HG02678 (cell line): ENCODE data around the gene LMX1B.

ENCODE experiments used
- ATAC-seq: cut with Tn5 transposase; IDR thresholded peaks from one replicate; pipeline ENCODE4 v1.9.1; 2021; ENCODE audit warnings: mild to moderate bottlenecking, moderate library complexity; ENCODE audit not compliant: unreplicated experiment

Gene LMX1B

DNA sequence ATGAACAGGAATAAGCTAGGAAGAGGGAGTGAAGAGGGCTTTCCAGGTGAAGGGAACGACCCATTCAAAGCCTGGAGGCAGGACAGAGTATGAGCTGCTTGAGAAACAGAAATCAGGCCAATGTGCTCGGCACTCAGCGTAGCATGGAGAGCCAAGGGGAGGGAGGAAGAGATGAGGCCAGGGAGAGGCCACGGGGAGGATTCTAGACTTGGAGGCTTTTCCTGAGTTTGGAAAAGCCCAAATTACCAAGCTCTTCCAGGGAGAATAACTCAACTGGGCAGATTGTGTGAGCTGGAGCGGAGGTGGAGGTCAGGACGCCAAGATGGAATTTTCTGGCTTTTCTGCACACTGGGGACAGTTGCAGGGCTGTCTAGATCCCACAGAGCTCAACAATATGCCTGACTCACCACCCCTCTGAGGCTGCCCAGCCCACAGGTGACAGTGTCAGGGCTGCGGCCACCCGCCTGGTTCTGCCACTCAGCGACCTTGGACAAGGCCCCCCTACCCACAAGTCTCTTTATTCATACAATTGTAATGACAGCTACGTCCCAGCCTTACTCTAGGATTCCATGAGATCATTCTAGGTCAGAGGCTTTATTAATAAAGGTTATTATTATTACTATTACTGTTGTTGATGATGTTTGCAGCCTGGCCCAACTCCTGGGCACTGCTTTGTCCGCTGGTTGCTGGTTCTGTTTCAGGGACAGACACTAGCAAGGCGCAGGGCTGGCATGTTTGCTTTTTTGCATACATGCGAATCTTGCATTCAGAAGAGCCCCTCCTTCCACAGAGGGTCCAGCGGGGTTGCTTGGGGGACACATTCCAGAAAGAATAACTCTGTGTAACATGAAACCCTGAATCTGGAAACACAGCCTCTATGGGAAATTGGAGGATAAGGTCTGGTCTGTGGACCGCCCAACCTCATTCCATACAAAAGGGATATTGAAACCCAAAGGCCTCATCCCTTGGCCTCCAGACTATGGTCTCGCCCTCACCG lies 9.4 kb upstream of the LMX1B start:
- no peak for ATAC-seq

DNA sequence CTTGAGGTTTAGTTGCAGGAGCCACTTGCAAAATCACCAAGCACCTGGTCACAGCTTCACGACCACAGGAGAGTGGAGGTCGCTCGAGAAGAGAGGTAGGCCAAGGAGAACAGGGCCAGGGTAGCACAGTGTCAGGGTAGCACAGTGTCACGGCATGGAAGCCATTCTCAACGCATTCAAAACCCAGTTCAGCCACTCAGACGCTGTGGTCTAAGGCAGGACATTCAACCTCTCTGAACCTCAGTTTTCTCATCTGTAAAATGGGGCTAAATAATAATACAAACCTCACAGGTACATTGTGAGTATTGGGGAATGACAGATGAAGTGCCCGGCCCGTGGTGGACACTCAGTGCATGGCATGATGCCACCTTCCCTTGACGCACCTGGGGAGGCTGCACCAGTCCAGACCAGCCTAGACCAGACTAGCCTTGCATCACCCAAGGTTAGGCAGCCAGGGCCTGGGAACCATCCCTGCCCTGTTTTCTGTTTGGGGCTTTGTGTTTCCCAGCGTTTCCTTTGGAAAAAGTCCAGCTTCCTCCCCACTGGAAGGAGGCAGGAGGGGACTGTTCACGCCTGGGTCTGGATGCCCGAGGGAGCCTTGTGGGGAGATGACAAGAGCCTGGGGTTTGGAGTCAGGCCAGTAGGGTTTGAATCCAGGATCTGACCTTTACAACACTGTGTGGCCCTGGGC lies 7.8 kb upstream of the LMX1B start:
- no peak for ATAC-seq

DNA sequence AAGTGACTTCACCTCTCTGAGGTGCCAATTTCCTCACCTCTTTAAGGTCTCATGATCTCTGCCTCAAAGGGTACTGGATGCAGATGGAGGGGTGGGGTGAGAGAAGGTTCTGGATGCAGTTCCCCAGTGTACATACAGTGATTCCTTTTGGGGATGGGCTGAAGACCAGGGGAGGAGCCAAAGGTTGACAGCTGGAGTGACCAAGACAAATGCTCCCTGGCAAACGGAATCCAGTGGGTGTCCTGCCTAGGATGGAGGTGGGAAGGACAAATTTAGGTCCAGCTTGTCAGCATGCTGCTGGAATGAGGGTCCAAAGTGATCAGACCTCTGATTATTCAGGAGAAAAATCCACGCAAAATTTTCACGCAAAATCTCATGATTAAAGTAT lies 7.3 kb upstream of the LMX1B start:
- no peak for ATAC-seq

- no peak for ATAC-seq
Measured at GRCh38 chr9:126607086-126607485, 6.6 kb upstream of the LMX1B start.

DNA sequence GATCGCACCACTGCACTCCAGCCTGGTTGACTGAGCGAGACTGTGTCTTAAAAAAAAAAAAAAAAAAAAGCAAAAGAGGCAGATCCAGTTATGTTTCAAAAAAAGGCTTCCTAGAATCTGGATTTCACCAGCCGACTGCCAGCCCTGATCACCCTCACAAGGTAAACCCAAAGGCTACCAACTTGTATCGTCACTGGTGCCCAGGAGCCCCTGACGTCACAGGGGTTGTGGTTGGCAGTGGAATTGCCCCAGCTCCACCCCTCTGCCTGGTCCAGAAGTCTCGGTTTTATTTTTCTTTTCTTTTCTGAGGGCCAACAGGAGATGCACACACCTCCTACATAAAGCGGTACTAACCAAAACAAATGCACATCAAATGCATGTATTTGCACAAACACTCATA lies 6.0 kb upstream of the LMX1B start:
- ATAC-seq: no peak

- ATAC-seq: no peak
Measured at GRCh38 chr9:126608551-126608950, 5.2 kb upstream of the LMX1B start.

GRCh38 chr9:126609191-126609590 lies 4.5 kb upstream of the LMX1B start:
- ATAC-seq: no peak

GRCh38 chr9:126609711-126610388 lies 3.9 kb upstream of the LMX1B start:
- no peak for ATAC-seq

DNA sequence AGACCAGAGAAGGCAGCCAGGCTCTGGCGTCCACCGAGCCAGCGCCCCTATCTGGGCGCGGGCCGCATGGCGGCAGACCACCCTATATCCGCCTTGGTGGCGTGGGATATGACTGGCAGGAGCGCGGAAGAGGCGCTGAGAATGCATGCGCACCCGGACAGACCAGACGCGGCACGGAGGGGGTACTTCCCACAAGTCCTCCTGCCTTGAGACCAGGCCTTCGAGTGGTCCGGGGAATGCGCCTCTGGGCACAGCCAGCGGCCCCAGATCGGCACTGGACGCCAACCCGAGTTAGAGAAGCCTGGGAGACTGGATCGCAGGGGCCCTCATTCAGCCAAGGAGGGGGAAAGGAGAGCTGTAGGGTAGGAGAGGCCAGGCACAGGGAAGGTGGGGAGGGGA lies 2.5 kb upstream of the LMX1B start:
- ATAC-seq: no peak

- ATAC-seq: no peak
Measured at GRCh38 chr9:126611592-126612325, 2.0 kb upstream of the LMX1B start.

- no peak for ATAC-seq
Measured at GRCh38 chr9:126612326-126612812, 1.4 kb upstream of the LMX1B start.

GRCh38 chr9:126612813-126613641 lies 701 bp upstream of the LMX1B start:
- ATAC-seq: no peak

DNA sequence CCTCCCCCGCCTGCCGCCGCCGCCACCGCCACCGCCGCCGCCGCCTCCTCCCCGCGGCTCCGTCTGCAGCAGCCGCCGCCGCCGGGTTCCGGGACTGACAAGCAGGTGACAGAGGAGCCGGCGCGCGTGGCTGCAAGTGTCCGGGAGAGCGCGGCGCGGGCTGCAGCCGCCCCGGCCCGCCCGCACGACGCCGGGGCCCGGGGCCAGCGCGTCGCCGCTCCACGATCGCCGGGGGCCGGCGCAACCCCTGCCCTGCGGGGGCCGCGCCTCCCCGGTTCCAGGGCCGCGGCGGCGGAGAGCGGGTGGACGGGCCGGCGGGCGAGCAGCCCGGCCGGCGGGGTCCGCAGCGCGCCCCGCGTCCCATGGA lies 343 bp downstream of the LMX1B start:
- ATAC-seq: no peak

- ATAC-seq: no peak
Measured at GRCh38 chr9:126614455-126615244, 922 bp downstream of the LMX1B start.

DNA sequence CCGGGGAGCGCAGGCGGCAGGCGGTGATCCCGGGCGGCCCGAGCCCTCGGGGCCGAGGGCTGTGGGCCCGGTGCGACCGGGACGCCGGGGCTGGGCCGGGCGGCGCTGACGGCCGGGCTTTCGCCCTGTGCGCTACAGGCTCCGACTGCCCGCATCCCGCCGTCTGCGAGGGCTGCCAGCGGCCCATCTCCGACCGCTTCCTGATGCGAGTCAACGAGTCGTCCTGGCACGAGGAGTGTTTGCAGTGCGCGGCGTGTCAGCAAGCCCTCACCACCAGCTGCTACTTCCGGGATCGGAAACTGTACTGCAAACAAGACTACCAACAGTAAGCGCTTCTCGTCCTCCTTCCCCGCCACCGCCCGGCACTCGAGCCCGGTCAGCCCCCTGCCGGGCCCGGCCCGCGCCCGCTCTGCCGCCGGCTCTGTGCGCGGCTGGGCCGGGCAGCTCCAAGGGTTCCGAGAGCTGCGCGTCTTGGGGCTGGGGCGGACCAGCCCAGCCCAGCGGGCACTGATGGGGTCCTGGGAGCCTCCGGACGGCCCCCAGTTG lies 1.6 kb downstream of the LMX1B start:
- ATAC-seq: no peak

DNA sequence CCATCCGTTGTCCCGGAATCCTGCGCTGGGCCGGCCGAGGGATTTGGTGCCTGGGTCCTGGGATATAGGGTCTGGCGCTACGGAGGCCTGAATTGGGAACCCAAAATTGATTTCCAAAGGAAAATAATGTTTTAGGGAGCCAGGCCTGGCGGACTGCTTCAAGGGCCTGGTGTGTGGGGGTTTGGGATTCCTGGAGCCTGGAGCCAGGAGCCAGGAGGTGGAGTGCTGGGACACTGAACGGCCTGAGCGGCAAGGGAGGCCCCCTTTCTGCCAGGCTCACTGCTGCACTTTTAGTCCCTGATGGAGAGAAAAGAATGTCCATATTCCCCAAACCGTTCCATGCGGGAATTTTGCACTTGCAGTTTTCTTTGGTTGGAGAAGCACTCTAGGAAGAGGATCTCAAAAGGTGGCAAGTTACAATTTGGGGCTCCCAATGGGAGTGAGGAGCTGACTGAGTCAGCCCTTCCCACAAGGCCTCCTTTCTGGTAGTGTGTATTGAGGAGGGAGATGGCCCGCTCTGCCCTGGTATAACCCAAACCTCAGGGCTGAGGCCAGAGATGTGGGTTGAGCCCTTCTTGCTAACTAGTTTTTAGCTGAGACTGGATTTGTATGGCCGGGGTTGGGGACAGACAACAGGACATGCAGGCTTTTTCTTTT lies 2.2 kb downstream of the LMX1B start:
- ATAC-seq: no peak

DNA sequence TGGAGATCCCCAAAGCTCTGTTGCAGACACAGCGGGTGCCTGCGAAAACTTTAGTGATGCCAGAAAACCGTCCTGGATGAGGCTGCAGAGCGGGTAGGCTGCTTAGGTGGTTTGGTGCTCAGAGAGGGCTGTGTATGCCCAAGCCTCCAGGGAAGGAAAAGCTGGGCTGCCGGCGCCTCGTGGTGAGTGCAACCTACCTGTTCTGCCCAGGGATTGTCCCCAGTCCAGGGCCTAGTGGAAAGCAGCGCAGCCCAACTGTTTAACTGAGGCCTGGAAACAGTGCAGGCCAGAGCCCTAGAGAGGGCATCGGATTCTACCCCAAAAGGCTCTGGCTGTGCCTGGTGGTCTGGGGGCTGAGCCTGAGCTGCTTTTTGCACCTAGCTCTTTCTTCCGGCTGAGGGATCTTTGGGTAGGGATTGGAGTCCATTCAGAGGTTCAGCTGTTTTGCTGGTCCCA lies 2.8 kb downstream of the LMX1B start:
- no peak for ATAC-seq
